ENCODE data around the gene ANK2.

DNA sequence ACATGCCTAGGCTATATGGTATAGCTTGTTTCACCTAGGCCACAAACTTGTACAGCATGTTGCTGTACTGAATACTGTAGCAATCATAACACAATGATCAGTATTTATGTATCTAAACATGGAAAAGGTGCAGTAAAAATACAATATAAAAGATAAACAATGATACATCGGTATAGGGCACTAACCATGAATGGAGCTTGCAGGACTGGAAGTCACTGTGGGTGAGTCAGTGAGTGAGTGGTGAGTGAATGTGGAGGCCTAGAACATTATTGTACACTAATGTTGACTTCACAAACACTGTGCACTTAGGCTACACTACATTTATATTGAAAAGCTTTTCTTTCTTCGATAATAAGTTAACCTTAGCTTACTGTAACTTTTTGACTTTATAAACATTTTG is 45.6 kb upstream of the ANK2 start:
- TF ChIP-seq, protein P1, sequence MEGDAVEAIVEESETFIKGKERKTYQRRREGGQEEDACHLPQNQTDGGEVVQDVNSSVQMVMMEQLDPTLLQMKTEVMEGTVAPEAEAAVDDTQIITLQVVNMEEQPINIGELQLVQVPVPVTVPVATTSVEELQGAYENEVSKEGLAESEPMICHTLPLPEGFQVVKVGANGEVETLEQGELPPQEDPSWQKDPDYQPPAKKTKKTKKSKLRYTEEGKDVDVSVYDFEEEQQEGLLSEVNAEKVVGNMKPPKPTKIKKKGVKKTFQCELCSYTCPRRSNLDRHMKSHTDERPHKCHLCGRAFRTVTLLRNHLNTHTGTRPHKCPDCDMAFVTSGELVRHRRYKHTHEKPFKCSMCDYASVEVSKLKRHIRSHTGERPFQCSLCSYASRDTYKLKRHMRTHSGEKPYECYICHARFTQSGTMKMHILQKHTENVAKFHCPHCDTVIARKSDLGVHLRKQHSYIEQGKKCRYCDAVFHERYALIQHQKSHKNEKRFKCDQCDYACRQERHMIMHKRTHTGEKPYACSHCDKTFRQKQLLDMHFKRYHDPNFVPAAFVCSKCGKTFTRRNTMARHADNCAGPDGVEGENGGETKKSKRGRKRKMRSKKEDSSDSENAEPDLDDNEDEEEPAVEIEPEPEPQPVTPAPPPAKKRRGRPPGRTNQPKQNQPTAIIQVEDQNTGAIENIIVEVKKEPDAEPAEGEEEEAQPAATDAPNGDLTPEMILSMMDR (optimal IDR thresholded peaks at IDR 0.05 in 1 of 3, IDR thresholded peaks at IDR 0.05 in 1 of 3, conservative IDR thresholded peaks at IDR 0.05 in 1 of 3; ENCODE audit: extremely low read depth in 1 of 3, insufficient read depth in 2 of 3, low read length in 3 of 3): no peak
- TF ChIP-seq EZH2 (IDR thresholded peaks at IDR 0.05; ENCODE audit: low read length): no peak
